HT-29 (cell line): ENCODE measurements around the gene GNAS-AS1. TPM values are rescaled to one million over a fixed set of nuclear protein-coding genes. Genes with fewer than 3 reads are reported as not detected.

Experiments
- DNase-seq: peaks from one replicate; pipeline ENCODE4 v3.0.0-alpha.2; 2015; ENCODE audit warnings: low spot score
- total RNA-seq: library from RNA; depleted of rRNA; stranded (reverse); fragments of >200 nt; shearing (Covaris generic); gene quantifications from 2 replicates; pipeline ENCODE4 v1.2.3, GENCODE V29; 2014

The GNAS-AS1 gene
- total RNA-seq, 1 experiment from 2014 or later, result not detected

- DNase-seq, result no peak
Measured at GRCh38 chr20:58810879-58811250, 39.8 kb downstream of the GNAS-AS1 start.

GRCh38 chr20:58810116-58810878 lies 40.4 kb downstream of the GNAS-AS1 start:
- DNase-seq, result no peak

- no peak for DNase-seq
Measured at GRCh38 chr20:58808271-58809046, 42.2 kb downstream of the GNAS-AS1 start.

GRCh38 chr20:58807801-58808200 lies 42.9 kb downstream of the GNAS-AS1 start:
- DNase-seq, result no peak

- no peak for DNase-seq
Measured at GRCh38 chr20:58803533-58803932, 47.2 kb downstream of the GNAS-AS1 start.

GRCh38 chr20:58802061-58802460 lies 48.6 kb downstream of the GNAS-AS1 start:
- DNase-seq, result no peak

- DNase-seq, result no peak
Measured at GRCh38 chr20:58800134-58800871, 50.4 kb downstream of the GNAS-AS1 start.

- DNase-seq, result no peak
Measured at GRCh38 chr20:58797371-58798338, 53.0 kb downstream of the GNAS-AS1 start.

GRCh38 chr20:58795923-58796245 lies 54.8 kb downstream of the GNAS-AS1 start:
- no peak for DNase-seq

GRCh38 chr20:58795181-58795922 lies 55.4 kb downstream of the GNAS-AS1 start:
- no peak for DNase-seq

- DNase-seq, result no peak
Measured at GRCh38 chr20:58794510-58795180, 56.1 kb downstream of the GNAS-AS1 start.

- DNase-seq, result no peak
Measured at GRCh38 chr20:58793512-58794420, 56.9 kb downstream of the GNAS-AS1 start.

- no peak for DNase-seq
Measured at GRCh38 chr20:58792426-58792825, 58.3 kb downstream of the GNAS-AS1 start.

GRCh38 chr20:58791286-58791685 lies 59.4 kb downstream of the GNAS-AS1 start:
- no peak for DNase-seq

- no peak for DNase-seq
Measured at GRCh38 chr20:58790454-58790853, 60.2 kb downstream of the GNAS-AS1 start.

- no peak for DNase-seq
Measured at GRCh38 chr20:58788896-58789544, 61.7 kb downstream of the GNAS-AS1 start.

- DNase-seq, result no peak
Measured at GRCh38 chr20:58787211-58788005, 63.3 kb downstream of the GNAS-AS1 start.
